HG02642 (cell line): ENCODE measurements around the gene STK38L.

ENCODE experiments used
- ATAC-seq: cut with Tn5 transposase; IDR thresholded peaks from one replicate; pipeline ENCODE4 v1.9.1; 2021; ENCODE audit warnings: mild to moderate bottlenecking; ENCODE audit not compliant: unreplicated experiment, poor library complexity

The STK38L gene

DNA sequence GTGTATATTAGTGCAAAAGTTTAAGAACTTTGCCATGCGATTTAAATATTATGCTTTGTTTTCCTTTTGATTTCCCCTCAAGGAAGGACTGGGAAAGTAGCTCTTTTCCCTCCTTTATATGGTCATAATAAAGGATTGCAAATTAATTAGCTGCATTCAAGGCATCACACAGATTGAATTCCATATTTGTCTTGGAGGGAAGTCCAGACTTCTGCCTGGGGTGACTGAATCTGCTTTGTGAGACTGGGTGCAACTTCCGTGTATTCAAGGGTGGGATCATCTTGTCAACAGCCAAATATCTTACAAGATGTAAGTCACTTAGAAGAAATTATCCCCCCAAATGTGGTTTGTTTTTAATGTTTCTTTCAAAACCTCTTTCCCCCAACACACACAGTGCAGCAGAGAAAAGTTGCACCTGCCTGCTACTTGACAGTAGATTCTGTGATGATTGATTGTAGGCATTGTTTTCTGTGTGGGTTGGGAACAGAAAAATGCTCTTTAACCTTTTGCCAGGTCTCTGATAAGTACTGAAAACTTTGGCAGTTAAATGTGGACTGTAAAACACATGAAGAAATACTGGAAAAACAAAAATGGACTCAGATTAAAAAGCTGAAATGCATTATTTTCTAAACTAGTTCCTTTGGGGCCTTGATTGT is 28.4 kb downstream of the STK38L start:
- ATAC-seq: no peak

DNA sequence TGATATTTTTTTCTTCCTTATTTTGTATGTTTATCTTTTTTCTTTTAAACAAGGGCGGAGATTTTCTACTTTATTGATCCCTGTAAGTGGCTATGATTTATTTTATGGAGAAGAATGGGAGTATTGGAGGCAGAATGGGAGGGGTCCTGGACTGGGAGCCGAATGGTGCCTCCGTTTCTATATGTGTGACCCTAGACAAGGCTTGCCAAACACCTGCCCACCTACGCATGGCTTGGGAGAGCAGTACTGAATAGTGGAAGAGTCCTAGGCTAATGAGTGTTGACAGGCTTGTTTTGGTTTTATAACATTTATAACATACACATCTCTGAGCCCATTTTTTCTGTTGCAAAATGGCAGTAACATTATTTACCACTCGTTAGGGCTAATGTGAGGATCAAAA is 29.0 kb downstream of the STK38L start:
- no peak for ATAC-seq

DNA sequence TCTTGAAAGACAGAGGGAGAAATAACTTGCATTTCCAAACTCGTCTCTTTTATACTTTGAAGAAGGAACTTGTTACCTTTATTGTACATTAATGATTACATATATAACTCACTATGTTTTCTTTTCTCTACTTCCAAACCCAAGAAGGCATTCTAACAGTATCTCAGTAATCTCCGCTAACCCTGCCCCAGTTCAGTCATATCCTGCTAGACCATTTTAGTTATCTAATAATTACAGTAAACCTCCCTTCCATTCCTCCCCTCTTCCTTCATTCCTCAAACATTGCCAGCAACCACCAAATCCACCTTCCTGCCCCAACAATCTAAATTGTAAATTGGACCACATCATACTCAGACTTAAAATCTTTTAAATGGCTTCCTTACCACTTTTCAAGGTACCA is 30.6 kb downstream of the STK38L start:
- ATAC-seq: no peak

DNA sequence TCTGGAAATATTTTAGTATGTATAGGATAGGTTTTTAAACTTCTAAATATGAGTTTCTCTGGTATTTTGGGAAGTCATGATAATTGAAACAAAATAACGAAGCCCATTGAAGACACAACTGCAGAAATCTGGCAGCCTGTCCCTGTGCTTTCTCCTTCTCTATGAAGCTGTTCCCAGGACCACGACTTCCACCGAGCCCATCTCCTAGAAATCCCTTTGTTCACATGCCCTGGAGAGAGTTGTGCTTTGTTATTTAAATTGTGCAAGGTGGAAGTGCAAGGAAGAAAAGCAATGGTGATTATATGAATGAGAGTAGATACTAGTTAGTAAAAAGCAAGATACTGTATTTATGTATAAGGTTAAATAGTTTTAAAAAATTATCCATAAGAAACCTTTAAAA is 32.2 kb downstream of the STK38L start:
- ATAC-seq: no peak

DNA sequence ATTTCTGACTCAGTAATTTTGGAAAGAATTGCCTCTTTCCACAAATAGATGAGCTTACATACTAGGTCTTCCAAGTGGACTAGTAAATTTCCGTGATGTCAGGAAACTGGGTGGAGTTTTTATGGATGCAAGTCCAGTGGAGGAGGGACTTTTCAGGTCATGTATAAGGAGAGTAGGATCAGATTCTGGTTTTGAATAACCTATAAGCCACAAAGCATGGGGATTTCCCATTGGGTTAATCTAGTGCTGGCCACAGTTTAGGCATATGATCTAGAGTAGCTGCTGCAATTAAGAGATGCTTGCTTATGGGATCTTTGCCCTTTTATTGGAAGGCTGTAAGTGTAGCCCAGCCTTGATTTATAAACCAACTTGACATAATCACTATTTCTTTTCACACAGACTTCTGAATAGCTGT is 33.8 kb downstream of the STK38L start:
- peak; percentile 90 for ATAC-seq

DNA sequence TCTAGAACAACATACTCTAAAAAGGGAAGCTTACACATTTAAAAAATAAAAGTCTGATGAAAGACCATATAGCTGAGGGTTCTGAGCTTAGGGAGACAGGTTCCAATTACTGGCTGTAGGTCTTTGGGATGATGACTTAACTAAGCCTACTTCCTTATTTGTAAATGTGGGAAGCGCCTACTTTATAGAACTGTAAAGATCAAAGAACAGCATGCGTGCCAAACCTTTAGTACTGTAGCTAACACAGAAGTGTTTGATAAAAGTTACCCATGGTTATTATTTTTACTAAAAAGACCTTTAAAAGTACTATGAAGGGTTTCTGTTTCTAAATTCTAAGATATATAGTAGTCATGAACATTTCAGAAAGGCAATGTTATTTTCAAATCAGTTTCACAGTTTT is 35.7 kb downstream of the STK38L start:
- no peak for ATAC-seq

DNA sequence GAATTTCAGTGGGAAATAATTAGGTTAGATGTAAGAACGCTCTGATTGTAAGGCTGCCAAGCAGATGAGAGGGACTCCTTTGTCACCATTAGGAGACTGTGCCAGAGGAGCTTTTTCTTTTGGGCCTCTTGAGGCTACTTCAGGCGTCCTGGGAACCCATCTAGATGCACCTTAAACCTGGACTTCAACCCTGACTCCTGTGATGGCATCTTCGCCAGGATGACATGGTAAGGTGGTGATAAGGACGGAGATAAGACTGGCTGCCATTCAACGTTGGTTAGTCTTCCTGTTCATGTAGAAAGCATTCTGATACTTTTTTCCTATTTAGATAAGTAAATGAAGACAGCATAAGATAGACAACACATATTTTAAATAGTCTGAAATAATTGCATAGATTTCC is 36.3 kb downstream of the STK38L start:
- no peak for ATAC-seq

DNA sequence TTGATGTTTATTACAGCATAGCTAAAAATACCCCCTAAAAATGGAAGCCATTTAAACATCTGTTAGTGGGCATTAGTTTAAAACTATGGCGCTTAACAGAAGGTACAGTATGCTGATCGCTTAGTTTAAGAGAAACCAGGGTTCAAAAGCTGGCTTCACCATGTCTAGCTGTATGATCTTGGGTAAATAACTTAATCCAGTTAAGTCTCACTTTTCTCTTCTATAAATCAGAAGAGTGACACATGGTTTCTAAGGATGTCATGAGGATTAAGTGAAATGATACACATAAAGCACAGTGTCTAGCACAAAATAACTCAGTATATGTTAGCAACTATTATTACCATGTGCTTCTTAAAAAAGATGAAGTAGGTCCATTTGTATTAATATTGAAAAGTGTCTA is 38.7 kb downstream of the STK38L start:
- ATAC-seq: no peak

DNA sequence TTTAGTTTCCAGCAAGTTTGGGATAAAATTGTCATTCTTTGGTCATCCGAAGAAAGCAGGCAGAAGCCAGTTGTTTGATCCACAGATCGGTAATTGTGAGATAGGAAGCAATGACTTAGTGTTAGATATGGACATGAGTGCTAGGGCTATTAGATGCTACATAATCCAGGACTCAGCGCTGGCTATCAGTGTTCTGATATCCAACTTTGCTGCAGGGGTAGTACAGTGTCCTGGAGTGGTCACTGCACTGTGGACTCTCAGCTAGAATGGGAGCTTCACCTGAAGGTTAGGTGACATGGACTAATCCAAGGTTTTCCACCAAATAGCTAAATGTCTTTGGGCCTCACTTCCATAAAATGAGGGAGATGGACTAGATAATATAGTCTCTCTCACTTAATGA is 39.9 kb downstream of the STK38L start:
- ATAC-seq: no peak

DNA sequence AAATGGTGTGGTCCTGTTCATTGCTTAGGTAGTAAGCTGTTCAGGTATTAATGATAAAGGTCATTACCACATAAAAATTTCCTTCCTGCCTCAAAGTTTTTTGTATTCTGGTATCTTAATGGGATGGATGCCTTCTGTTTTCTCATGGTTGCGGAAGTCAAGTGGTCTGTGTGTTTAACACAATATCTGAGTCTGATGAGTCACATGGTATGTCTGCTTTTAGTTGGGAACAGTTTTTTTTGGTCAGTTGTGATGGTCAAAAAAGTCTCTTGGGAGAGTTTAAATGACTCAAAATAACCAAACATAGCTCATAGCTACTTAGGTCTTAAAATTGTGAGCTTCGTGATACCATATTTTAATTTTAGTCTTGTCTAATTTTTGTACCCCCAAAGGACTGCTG is 40.7 kb downstream of the STK38L start:
- ATAC-seq: no peak

DNA sequence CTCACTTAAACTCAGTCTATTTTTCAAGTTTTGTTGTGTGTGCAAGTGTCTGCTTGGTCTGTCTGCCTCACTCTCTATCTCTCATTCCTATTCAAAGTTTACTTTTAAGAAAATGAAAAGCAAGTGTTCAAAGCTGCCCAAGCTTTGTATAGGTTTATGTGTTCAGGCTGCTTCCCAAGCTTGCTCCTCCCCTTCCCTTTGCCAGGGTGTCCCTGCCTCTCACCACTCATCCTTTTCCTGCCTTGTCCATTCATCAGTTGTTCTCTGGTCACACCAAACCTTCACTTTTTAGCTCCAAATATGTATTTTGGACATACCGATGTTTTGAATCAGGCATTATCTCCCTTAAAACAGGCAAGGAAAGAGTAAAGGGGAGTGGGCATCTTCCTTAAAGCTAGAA is 41.3 kb downstream of the STK38L start:
- ATAC-seq: no peak

DNA sequence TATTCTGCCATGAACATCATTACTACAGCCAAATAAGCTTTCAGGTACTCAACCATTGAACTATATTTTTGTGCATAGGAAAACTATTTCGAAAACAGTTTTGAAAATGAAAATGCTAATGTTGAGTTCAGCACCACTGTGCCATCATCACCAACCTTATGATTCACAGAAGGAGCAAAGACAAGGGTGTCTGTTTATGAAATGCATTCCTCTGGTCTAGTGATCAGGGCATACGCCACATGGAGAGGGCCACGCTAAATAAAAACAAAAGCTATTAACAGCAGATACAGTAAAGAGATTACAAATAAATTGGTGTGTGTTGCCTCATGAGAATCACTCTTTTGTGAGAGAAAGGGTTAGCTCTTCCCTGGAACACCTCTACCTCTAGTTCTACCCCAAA is 45.3 kb downstream of the STK38L start:
- no peak for ATAC-seq

DNA sequence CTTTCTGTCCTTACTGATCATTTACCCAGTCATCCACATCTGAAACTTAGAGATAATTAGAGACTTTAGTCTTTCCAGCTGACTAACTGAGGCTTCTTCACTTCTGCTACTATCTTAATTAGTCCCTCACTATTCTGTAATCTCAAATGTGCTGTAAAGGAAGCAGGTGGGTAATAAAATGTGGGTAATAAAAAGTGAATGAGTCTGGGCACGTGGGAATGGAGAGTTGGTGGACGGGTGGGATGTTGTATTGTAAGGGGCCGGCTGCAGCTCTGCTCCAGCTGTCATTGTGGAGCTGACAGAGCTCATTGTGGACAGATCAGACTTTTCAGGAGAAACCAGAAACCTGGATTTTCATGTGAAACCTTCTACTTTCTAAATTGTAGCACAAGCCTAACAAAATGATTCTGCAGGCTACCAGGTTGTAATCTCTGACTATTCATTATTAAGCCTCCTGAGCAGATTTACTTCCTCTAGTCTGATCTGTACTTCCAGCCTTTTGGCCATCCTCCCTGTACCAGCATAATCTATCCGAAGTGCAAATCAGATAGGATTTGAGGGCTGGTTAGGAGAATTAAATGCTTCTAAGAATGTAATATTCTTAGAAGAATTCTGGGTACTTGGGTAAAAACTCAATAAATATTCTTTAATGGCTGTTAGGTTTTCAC is 46.5 kb downstream of the STK38L start:
- ATAC-seq: no peak

DNA sequence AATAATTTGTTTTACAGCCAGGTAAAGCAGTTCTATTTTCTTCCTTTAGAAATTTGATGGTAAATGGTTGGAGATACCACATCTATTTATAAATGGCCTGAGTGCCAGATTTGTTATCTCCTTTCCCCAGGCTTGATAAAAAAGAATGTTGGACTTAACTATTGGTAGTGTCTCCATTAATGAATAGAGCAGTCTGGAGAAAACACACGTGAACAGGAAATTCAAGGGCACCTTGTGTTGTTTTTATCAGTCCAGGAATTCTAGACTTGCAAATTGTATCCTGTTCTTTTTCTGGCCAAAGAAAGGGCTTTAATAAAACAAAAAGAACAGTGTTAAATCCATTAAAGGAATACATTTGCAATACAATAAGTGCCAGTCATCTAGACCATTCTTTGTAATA is 47.8 kb downstream of the STK38L start:
- ATAC-seq: no peak

DNA sequence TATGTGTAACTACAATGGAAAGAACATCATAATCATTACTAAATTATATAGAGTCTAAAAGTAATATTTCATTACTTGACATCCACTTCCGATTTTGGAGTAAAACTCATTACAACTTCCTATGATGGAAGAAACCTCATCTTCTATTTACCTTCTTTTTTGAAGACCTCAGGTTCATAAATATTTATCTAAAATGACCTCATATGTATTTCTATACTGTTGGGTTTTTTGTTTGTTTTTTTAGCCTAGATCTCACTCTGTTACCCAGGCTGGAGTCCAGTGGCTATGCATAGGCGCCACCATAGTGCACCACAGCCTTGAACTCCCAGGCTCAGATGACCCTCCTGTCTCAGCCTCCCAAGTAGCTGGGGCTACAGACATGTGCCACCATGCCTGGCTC is 48.6 kb downstream of the STK38L start:
- no peak for ATAC-seq

DNA sequence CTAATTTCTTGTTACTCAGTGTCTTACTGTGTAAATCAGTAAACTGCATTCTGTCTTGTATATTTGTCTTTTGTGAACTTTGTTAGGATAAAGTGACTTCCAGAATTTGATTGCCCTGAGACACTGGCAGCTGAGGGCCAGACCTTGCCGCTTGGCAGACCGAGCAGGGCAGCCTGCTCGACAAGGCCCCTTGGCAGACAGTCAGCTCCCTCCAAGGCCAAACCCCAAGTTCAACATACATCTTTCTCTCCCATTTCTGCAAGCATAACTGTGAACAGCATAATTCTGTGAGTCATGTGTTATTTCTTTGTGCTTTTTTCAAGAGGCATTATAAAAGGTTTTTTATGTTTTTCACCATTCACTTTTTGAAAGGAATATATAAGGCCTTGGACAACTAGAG is 49.4 kb downstream of the STK38L start:
- no peak for ATAC-seq

DNA sequence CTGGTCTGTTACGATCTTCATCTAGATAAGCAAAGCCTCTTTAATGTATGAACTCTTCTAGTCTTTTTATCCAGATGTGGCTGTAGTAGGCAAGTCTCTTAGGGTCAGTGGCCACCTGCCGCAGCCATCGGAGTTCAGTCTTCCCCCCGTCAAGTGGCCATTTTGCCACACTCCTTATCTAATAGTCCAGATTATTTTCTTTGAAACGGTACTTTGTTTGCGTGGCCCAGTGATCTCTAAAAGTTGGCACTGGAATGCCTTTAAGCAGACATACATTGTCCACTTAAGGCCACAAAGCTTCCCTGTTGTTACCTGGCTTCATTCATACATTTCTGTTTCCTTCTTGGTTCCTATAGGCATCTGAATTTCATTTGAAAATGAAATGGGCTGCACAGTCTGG is 52.6 kb downstream of the STK38L start:
- ATAC-seq: no peak

DNA sequence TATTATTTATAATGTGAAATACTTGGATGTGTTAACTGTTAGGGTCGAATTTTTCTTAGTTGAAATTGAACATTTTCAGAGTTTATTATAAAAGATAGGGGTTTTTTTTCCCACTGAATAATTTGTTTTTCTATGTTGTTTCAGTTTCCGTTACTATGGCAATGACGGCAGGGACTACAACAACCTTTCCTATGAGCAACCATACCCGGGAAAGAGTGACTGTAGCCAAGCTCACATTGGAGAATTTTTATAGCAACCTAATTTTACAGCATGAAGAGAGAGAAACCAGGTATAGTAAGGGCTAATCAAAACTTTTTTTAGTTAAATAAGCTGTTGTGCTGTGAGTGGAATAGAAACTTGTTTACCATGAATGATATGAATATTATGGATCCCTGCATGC is 53.5 kb downstream of the STK38L start:
- ATAC-seq: no peak

DNA sequence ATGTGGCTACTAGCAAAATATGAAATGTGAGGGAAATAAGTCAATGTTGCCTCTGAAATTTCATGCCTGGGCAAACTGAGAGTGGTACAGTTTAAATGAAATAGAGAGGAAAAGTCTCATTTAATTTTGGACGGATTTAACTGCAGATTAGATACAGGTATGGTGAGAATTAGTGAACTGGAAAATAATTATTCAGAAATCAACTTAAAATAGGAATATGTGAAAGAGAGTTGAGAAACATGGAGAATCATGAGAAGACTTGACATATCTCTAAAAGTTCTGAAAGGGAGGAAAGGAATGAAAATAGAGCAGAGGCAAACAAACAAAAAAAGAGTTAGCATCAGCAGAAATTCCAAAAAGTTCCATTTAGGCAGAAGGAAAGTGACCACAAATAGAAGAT is 55.0 kb downstream of the STK38L start:
- ATAC-seq: no peak

DNA sequence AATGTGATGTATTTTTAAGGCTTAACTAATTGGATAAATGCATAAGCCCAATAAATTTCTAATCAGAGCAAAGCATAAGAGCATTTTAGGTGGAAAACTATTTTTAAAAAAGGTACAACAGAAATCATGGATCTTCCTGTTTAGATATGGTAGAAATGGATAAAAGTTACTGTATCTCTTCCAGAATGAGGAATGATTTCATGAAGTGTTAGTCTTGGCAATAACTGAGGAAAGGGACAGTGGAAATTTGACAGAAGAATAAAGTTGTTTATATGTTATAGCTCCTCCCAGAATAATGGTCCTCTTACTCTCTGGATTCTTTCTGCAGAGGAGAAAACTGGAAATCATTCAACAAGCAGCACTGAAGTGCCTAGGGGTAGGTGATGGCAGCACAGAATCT is 56.1 kb downstream of the STK38L start:
- no peak for ATAC-seq

DNA sequence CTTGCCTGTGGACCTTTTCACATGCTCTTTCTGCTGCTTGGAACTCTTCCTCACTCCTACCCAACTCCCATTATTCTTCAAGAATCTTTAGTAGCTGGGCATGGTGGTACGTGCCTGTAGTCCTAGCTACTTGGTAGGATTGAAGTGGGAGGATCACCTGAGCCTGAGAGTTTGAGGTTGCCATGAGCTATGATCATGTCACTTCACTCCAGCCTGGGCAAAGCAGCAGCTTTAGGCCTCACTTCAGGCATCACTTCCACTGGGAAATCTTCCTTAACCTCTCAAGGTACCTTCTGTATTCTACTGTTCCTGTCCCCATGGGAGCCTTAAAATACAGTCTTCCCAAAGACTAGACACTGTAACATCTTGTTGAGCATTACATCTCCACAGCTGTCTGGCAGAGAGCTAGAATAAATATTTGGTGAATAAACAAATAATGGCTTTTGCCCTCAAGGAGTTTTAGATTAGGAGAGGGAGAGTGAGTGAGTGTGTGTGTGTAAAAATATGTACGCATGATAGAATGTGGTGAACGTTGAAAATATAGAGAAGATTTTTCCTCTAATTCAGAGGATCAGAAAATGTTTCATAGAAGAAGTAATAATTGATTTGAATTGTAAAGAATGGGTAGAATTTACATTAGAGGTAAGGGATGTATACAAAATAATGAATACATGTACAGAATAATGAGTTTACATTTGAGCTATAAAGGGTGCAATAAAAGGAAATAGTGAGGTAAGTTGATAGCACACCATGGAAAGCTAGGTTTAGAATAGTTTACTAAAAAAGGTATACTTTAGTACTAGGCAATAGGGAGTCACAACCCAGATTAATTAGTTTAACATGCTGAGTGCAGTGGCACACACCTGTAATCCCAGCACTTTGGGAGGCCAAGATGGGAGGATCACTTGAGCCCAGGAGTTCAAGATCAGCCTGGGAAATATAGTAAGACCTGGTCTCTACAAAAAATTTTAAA is 59.3 kb downstream of the STK38L start:
- ATAC-seq: no peak
